IPS-NIHi7 (cell line): ENCODE measurements around the gene PTPN5.
"Not testable (repeated sequence)": the region's sequence is repeated elsewhere in the genome, so short reads cannot be mapped to it uniquely, and the experiment has no call there.

Source experiments
- DNase-seq: peaks from one replicate; pipeline ENCODE4 v3.0.0; 2012; ENCODE audit warnings: mixed read lengths; ENCODE audit errors: extremely low spot score

Gene PTPN5

GRCh38 chr11:18681949-18682348 is 109.6 kb downstream of the PTPN5 start:
- not testable (repeated sequence) for DNase-seq
